GM12872 (cell line): ENCODE data around the gene RUNX3.

ENCODE experiments used
- CTCF ChIP-seq: IDR thresholded peaks from 3 replicates; pipeline ENCODE4 v1.5.1; 2011; ENCODE audit warnings: low read depth, mild to moderate bottlenecking, low read length, moderate library complexity; ENCODE audit not compliant: insufficient read depth

The RUNX3 gene

GRCh38 chr1:24898152-24898908 is 31.7 kb downstream of the RUNX3 start:
- TF ChIP-seq CTCF: peak; percentile 94

GRCh38 chr1:24897263-24898151 is 32.6 kb downstream of the RUNX3 start:
- no peak for TF ChIP-seq CTCF

- TF ChIP-seq CTCF: no peak
These were observed 33.3 kb downstream of the RUNX3 start for GRCh38 chr1:24896596-24897262.

- no peak for TF ChIP-seq CTCF
These were observed 33.9 kb downstream of the RUNX3 start for GRCh38 chr1:24896176-24896575.

- TF ChIP-seq CTCF: no peak
These were observed 34.6 kb downstream of the RUNX3 start for GRCh38 chr1:24895511-24895910.

GRCh38 chr1:24894002-24894401 is 36.1 kb downstream of the RUNX3 start:
- TF ChIP-seq CTCF: no peak

- no peak for TF ChIP-seq CTCF
These were observed 36.6 kb downstream of the RUNX3 start for GRCh38 chr1:24893431-24893830.
